Neural progenitor cell (in vitro differentiated cells): Measurements from ENCODE around the gene FKBP10.

ENCODE experiments used
- CTCF ChIP-seq: fragments of 200-600 bp; sonication (generic); IDR thresholded peaks from 2 replicates; pipeline ENCODE4 v1.5.1; 2017; ENCODE audit warnings: antibody characterized with exemption, mild to moderate bottlenecking
- EZH2 ChIP-seq: fragments of 200-600 bp; sonication (generic); IDR thresholded peaks from 2 replicates; pipeline ENCODE4 v1.6.1; 2017; ENCODE audit warnings: antibody characterized with exemption, mild to moderate bottlenecking, moderate library complexity
- EZH2phosphoT487 ChIP-seq: fragments of 200-600 bp; sonication (generic); IDR thresholded peaks from 2 replicates; pipeline ENCODE4 v1.6.1; 2017; ENCODE audit warnings: antibody characterized with exemption

GRCh38 chr17:41792845-41793783 is 19.7 kb upstream of the FKBP10 start:
- TF ChIP-seq EZH2 (no peak), CTCF (no peak), EZH2phosphoT487 (no peak)
